Activated T-cell treated with anti-CD3 and anti-CD28 coated beads, Interleukin-2, amount 50 U/mL, for 72 hours (primary cell): Measurements from ENCODE around the gene KRT8. TPM values are rescaled to one million over a fixed set of nuclear protein-coding genes. Genes with fewer than 3 reads are reported as not detected.

Source experiments
- ATAC-seq, 2 donors: fragments of 150-1000 bp; cut with Tn5 transposase; replicated peaks in 1 of 2; 2 replicates each; pipeline ENCODE4 v1.10.0; 2021; ENCODE audit warnings: moderate library complexity in 2 of 2, mild to moderate bottlenecking in 1 of 2
- DNase-seq, 2 donors: peaks; one replicate each; pipeline ENCODE4 v3.0.0; 2021 to 2022; ENCODE audit warnings: mixed read lengths in 1 of 2
- H3K27ac Mint-ChIP-seq: one replicate; pipeline ENCODE4 v1.8.0; 2022; ENCODE audit warnings: mild to moderate bottlenecking, moderate library complexity, mixed read lengths
- H3K27me3 Mint-ChIP-seq: one replicate; pipeline ENCODE4 v1.8.0; 2022; ENCODE audit warnings: low read depth, mixed read lengths
- H3K36me3 Mint-ChIP-seq, 2 donors: one replicate each; pipeline ENCODE4 v1.8.0; 2022; ENCODE audit warnings: mixed read lengths in 2 of 2, mild to moderate bottlenecking in 1 of 2; ENCODE audit not compliant: insufficient read depth in 2 of 2
- H3K4me1 Mint-ChIP-seq: one replicate; pipeline ENCODE4 v1.8.0; 2022; ENCODE audit warnings: low read depth, mixed read lengths
- H3K4me3 Mint-ChIP-seq, 2 donors: one replicate each; pipeline ENCODE4 v1.8.0; 2022; ENCODE audit warnings: mild to moderate bottlenecking in 2 of 2, mixed read lengths in 2 of 2, moderate library complexity in 2 of 2
- H3K9me3 Mint-ChIP-seq, 2 donors: one replicate each; pipeline ENCODE4 v1.8.0; 2022; ENCODE audit warnings: mixed read lengths in 2 of 2
- total RNA-seq, 2 donors: library from RNA; stranded (reverse); gene quantifications; one replicate each; pipeline ENCODE4 v1.2.3, GENCODE V29; 2022

KRT8 gene
- total RNA-seq, 2 donors from 2014 or later = 0.65 TPM

- Mint-ChIP-seq H3K4me1 (no peaks in the 10 kb centered on the region), H3K9me3 (no peaks in the 10 kb centered on the region), H3K4me3 (no peak overlapping the region), H3K27ac (no peak overlapping the region), H3K36me3 (no peaks in the 10 kb centered on the region), H3K27me3 (peaks cover 7% of the 10 kb centered on the region)
- no peak for ATAC-seq
- DNase-seq = no peak
Observed at GRCh38 chr12:52918351-52918750, 13.5 kb upstream of the KRT8 start.

- H3K27ac Mint-ChIP-seq = no peak overlapping the region
- DNase-seq (no peak), ATAC-seq (no peak)
- peaks cover 7% of the 10 kb centered on the region for H3K27me3 Mint-ChIP-seq
- H3K4me1 Mint-ChIP-seq = no peaks in the 10 kb centered on the region
- no peaks in the 10 kb centered on the region for H3K9me3 Mint-ChIP-seq
- no peak overlapping the region for H3K4me3 Mint-ChIP-seq
- H3K36me3 Mint-ChIP-seq = no peaks in the 10 kb centered on the region
Observed at GRCh38 chr12:52917800-52918199, 12.9 kb upstream of the KRT8 start.

GRCh38 chr12:52916216-52916615, 11.3 kb upstream of the KRT8 start:
- no peaks in the 10 kb centered on the region for H3K36me3 Mint-ChIP-seq
- ATAC-seq (no peak), DNase-seq (no peak)
- no peak overlapping the region for H3K4me3 Mint-ChIP-seq
- H3K9me3 Mint-ChIP-seq = no peaks in the 10 kb centered on the region
- peaks cover 7% of the 10 kb centered on the region for H3K27me3 Mint-ChIP-seq
- no peaks in the 10 kb centered on the region for H3K4me1 Mint-ChIP-seq
- no peak overlapping the region for H3K27ac Mint-ChIP-seq

GRCh38 chr12:52915637-52916036, 10.8 kb upstream of the KRT8 start:
- no peaks in the 10 kb centered on the region for H3K9me3 Mint-ChIP-seq
- no peaks in the 10 kb centered on the region for H3K4me1 Mint-ChIP-seq
- no peaks in the 10 kb centered on the region for H3K36me3 Mint-ChIP-seq
- DNase-seq = no peak
- H3K4me3 Mint-ChIP-seq = no peak overlapping the region
- H3K27ac Mint-ChIP-seq = no peak overlapping the region
- ATAC-seq = no peak
- H3K27me3 Mint-ChIP-seq = peaks cover 7% of the 10 kb centered on the region

GRCh38 chr12:52914576-52915121, 9.8 kb upstream of the KRT8 start:
- DNase-seq = no peak
- Mint-ChIP-seq H3K27ac (no peak overlapping the region), H3K9me3 (no peaks in the 10 kb centered on the region), H3K27me3 (peaks cover 7% of the 10 kb centered on the region), H3K4me3 (no peak overlapping the region), H3K36me3 (no peaks in the 10 kb centered on the region), H3K4me1 (no peaks in the 10 kb centered on the region)
- no peak for ATAC-seq

- peaks cover 7% of the 10 kb centered on the region for H3K27me3 Mint-ChIP-seq
- H3K4me1 Mint-ChIP-seq = no peaks in the 10 kb centered on the region
- DNase-seq (no peak), ATAC-seq (no peak)
- H3K36me3 Mint-ChIP-seq = no peaks in the 10 kb centered on the region
- no peak overlapping the region for H3K27ac Mint-ChIP-seq
- H3K4me3 Mint-ChIP-seq = no peak overlapping the region
- no peaks in the 10 kb centered on the region for H3K9me3 Mint-ChIP-seq
Observed at GRCh38 chr12:52913431-52913821, 8.6 kb upstream of the KRT8 start.

- H3K4me3 Mint-ChIP-seq = no peak overlapping the region
- H3K36me3 Mint-ChIP-seq = no peaks in the 10 kb centered on the region
- H3K4me1 Mint-ChIP-seq = no peaks in the 10 kb centered on the region
- H3K27me3 Mint-ChIP-seq = peaks cover 7% of the 10 kb centered on the region
- DNase-seq (no peak), ATAC-seq (no peak)
- H3K27ac Mint-ChIP-seq = no peak overlapping the region
- H3K9me3 Mint-ChIP-seq = no peaks in the 10 kb centered on the region
Observed at GRCh38 chr12:52912711-52913430, 8.0 kb upstream of the KRT8 start.

- Mint-ChIP-seq H3K36me3 (no peaks in the 10 kb centered on the region), H3K27me3 (no peaks in the 10 kb centered on the region), H3K9me3 (no peaks in the 10 kb centered on the region), H3K4me3 (no peak overlapping the region), H3K4me1 (no peaks in the 10 kb centered on the region), H3K27ac (no peak overlapping the region)
- ATAC-seq (no peak), DNase-seq (no peak)
Observed at GRCh38 chr12:52910248-52910883, 5.5 kb upstream of the KRT8 start.

GRCh38 chr12:52909796-52910195, 4.9 kb upstream of the KRT8 start:
- no peaks in the 10 kb centered on the region for H3K36me3 Mint-ChIP-seq
- no peaks in the 10 kb centered on the region for H3K9me3 Mint-ChIP-seq
- no peak for ATAC-seq
- no peaks in the 10 kb centered on the region for H3K4me1 Mint-ChIP-seq
- no peaks in the 10 kb centered on the region for H3K27me3 Mint-ChIP-seq
- H3K27ac Mint-ChIP-seq = no peak overlapping the region
- H3K4me3 Mint-ChIP-seq = no peak overlapping the region
- no peak for DNase-seq

- Mint-ChIP-seq H3K9me3 (no peaks in the 10 kb centered on the region), H3K27ac (no peak overlapping the region), H3K27me3 (no peaks in the 10 kb centered on the region), H3K4me1 (no peaks in the 10 kb centered on the region), H3K36me3 (no peaks in the 10 kb centered on the region), H3K4me3 (no peak overlapping the region)
- DNase-seq (no peak), ATAC-seq (no peak)
Observed at GRCh38 chr12:52909331-52909730, 4.5 kb upstream of the KRT8 start.

- H3K27me3 Mint-ChIP-seq = no peaks in the 10 kb centered on the region
- peaks cover 7% of the 10 kb centered on the region for H3K4me1 Mint-ChIP-seq
- H3K9me3 Mint-ChIP-seq = no peaks in the 10 kb centered on the region
- DNase-seq = no peak
- H3K36me3 Mint-ChIP-seq = no peaks in the 10 kb centered on the region
- ATAC-seq = no peak
- no peak overlapping the region for H3K27ac Mint-ChIP-seq
- H3K4me3 Mint-ChIP-seq = no peak overlapping the region
Observed at GRCh38 chr12:52907092-52907810, 2.4 kb upstream of the KRT8 start.

- H3K4me1 Mint-ChIP-seq = peaks cover 7% of the 10 kb centered on the region
- no peak overlapping the region for H3K27ac Mint-ChIP-seq
- no peaks in the 10 kb centered on the region for H3K9me3 Mint-ChIP-seq
- ATAC-seq (no peak), DNase-seq (no peak)
- H3K4me3 Mint-ChIP-seq = no peak overlapping the region
- no peaks in the 10 kb centered on the region for H3K36me3 Mint-ChIP-seq
- no peaks in the 10 kb centered on the region for H3K27me3 Mint-ChIP-seq
Observed at GRCh38 chr12:52906191-52906601, 1.3 kb upstream of the KRT8 start.

- H3K9me3 Mint-ChIP-seq = no peaks in the 10 kb centered on the region
- peaks cover 7% of the 10 kb centered on the region for H3K4me1 Mint-ChIP-seq
- ATAC-seq (peak; percentile 62 to 74), DNase-seq (peak; percentile 58 to 60)
- H3K4me3 Mint-ChIP-seq = peak overlapping the region; percentile 73 to 78
- H3K36me3 Mint-ChIP-seq = no peaks in the 10 kb centered on the region
- H3K27me3 Mint-ChIP-seq = no peaks in the 10 kb centered on the region
- H3K27ac Mint-ChIP-seq = peak overlapping the region; percentile 20
Observed at GRCh38 chr12:52903855-52904508, 894 bp downstream of the KRT8 start.
